Subcutaneous adipose tissue (tissue), 4 donors: ENCODE results near the gene CCDC27. TPM values are rescaled to one million over a fixed set of nuclear protein-coding genes. Genes with fewer than 3 reads are reported as not detected.

Experiments used
- total RNA-seq, 4 donors: library from RNA; depleted of rRNA; stranded (reverse); fragments of >200 nt; gene quantifications; one replicate each; pipeline ENCODE4 v1.1.0, GENCODE V29; 2016
- TF ChIP-seq, protein P1 (sequence below): fragments of 450-650 bp; IDR thresholded peaks from one replicate; pipeline ENCODE4 v1.5.1; 2016; ENCODE audit warnings: low read depth, mild to moderate bottlenecking, control low read depth, antibody characterized with exemption, moderate library complexity

CCDC27 gene
- total RNA-seq, 4 donors from 2014 or later: not detected

DNA sequence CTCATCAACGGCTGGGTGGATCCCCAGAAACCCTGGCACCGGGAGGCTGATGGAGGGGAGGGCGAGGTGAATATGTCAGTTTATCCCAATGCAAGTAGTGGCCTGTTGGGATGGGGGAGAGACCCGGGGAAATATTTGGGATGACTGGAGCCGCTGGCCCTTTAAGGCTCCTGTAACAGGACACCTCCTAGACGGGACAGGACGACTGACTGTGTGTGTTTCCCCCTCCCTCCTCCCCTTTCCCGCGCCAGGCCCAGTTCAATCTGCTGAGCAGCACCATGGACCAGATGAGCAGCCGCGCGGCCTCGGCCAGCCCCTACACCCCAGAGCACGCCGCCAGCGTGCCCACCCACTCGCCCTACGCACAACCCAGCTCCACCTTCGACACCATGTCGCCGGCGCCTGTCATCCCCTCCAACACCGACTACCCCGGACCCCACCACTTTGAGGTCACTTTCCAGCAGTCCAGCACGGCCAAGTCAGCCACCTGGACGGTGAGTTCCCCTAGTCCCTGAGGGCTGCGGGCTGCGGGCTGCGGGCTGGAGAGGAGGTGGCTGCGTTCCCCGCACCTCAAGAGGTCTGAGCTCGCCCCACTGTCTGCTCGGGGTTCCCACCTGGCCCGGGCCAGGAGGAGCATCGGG lies 44.8 kb upstream of the CCDC27 start:
- TF ChIP-seq, protein P1, sequence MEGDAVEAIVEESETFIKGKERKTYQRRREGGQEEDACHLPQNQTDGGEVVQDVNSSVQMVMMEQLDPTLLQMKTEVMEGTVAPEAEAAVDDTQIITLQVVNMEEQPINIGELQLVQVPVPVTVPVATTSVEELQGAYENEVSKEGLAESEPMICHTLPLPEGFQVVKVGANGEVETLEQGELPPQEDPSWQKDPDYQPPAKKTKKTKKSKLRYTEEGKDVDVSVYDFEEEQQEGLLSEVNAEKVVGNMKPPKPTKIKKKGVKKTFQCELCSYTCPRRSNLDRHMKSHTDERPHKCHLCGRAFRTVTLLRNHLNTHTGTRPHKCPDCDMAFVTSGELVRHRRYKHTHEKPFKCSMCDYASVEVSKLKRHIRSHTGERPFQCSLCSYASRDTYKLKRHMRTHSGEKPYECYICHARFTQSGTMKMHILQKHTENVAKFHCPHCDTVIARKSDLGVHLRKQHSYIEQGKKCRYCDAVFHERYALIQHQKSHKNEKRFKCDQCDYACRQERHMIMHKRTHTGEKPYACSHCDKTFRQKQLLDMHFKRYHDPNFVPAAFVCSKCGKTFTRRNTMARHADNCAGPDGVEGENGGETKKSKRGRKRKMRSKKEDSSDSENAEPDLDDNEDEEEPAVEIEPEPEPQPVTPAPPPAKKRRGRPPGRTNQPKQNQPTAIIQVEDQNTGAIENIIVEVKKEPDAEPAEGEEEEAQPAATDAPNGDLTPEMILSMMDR: no peak

DNA sequence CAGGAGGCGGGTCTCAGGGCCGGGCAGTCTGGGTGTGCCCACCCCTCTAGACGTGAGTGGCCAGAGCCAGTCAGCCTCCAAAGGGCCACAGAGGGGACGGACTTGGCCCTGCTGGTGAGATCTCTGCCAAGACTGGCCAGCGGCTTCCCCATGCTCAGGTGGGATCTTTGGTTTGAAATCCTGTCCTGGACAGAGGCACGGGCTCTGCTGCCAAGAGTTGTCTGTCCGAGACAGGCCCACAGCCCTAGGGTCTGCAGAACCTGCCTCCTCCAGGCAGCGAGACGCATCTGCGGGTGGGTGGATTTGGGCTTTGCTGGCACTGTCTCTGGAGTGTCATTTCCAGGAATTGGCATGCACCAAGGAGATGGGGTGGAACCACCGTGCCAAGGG lies 44.3 kb upstream of the CCDC27 start:
- TF ChIP-seq, protein P1: no peak

DNA sequence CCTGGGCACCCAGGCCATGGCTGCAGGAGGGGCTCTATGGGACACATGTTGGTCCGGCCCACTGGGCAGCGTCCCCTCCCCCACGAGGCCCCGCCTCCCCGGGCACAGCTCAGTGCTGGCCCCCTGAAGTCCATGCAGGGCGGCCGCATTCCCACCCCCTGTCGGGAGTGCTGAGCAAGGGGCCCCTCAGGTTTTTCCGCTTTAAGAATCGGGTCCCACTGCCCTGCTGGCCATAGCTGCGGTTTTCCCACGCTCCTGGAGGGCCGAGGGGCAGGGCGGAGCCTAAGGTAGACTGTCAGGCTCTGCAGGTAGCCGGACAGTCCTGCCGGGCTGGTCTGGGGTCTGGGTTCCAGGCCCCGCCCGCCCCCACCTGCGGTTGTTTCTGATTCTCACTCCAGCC lies 43.5 kb upstream of the CCDC27 start:
- TF ChIP-seq, protein P1: no peak

DNA sequence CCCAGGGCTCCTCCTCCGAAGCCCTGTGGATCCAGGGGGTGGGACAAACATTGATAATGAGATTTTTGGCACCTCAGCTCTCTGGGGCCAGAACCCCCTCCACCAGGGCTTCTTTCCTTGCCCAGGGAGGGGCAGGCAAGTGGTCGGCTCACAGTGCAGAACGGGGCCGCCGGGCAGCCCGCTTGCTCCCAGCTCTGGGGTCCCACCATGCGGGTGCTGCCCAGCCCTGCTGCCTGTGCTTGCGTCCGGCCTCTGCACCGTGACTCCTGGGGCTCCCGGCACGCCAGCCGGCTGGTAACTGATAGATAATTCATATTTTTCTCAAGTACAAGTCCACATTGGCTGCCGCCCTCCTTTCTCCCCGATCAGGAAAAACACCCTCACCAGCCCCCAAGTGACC lies 42.0 kb upstream of the CCDC27 start:
- TF ChIP-seq, protein P1: no peak

DNA sequence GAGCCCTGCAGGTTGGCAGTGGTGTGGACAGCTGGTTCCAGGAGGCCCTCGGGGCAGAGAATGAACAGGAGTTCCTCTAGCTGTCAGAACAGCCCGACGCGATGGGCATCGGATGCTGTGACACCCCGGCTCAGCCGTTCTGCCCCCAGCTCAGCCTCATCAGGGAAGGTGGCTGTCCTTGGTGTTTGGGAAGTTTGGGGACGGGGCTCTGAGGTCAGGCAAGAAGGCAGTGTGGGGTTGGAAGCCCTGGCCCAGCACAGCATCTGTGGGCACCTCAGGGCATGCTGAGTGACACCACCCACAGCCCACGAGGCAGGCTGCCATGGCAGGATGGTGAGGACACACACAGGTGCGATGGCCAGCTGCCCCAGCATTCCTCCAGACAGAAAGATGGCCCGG lies 40.9 kb upstream of the CCDC27 start:
- TF ChIP-seq, protein P1: no peak

DNA sequence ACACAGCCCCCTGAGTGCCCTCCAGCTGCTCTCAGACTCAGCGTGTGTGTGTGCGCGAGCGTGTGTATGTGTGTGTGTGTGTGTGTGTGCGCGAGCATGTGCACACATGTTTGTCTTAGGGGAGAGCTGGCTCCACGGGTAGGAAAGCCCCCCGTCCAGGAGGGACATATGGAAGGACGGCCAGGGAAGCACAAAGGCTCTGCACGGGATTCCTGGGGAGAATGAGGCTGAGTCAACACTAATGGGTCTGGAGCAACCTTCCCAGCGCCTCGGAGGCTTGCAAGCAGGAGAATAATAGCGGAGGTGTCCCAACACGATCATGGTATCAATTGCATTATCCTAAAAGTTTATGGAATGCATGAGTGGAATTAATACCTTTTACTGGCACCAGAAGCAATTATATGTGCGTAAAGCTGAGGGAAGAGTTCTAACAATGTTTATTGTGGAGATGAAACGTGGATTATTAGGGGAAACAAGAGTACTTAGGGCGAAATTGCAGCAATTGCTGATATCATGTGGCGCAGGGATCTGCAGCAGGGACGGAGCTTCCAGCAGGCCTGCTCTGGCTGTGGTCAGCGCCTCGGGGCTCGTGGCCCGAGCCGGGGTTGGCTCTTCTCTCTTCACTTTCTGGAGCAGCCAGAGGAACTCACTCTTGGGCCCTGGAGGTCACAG lies 40.3 kb upstream of the CCDC27 start:
- TF ChIP-seq, protein P1: no peak

DNA sequence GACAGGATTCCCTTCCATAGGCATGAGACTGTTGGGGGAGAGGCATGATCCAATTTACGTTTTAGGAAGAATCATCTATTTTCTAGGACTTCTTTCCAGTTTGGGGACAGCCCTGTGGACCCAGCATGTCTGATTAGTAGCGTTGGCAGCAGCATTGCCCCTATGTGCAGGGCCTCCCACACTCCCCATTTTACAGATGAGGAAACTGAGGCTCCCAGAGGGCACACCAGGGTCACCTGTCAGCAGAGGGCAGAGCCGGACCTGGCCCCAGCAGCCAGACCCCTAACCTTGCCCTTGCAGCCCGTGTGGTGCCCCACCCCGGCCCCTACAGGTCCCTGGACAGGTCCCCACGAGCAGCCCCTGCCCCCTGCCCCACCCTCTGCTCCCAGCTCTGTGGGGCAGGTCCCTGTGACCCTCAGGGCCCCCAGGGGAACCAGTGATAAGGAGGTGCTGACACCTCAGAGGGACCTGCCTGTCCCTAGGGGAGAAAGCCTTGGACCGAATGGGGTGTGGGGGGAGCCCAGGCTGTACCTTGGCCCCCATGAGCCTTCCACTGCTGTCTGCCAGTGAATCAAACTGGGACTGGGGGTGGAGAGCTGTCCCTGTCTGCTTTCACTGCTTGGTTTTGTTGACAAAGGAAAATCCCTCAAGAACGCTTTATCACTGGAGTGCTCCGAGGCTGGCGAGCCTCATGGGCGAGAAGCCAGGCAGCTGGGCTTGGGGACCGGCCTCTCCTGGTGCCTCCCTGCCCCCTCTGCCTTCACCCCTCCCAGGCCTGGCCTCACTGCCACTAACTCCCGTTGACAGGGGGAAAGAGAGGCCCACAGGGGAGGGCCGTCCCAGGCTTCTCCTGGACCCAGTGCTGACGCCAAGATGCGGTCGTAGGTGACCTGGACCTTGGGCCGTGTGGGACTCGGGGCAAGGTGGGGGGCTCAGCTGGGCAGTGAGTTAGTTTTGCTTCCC lies 39.4 kb upstream of the CCDC27 start:
- TF ChIP-seq, protein P1: no peak
